Measurements from ENCODE around the gene RAE1. TPM values are rescaled to one million over a fixed set of nuclear protein-coding genes. Genes with fewer than 3 reads are reported as not detected.

The RAE1 gene
- total RNA-seq, 1 experiment from 2014 or later, result 183 TPM

DNA sequence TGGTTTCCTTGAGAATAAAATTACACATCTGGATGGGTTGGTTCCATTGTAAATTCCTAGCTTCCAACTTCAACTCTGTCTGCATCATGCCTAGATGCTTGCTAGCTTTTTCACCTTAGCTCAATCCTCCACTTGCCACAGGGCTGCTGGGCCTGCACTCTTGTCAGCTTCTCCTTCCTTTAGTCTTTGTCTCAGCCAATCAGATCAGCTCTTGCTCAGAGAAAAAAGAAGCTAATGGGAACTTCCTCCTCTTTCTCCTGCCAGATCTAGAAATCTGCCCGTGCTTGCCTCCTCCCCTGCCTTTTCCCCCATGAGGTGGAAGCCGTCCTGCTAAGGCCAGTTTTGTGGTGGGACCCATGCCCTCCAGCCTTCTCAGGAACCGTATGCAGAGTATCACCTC, 18.5 kb downstream of the RAE1 start:
- Histone ChIP-seq H3K27me3 (ENCODE audit: low read length) (no peaks in the 10 kb centered on the region), H3K9me3 (ENCODE audit: low read length) (no peaks in the 10 kb centered on the region), H3F3A (ENCODE audit: low read length, unreplicated experiment) (no peaks in the 10 kb centered on the region), H3K9me2 (replicated peaks; ENCODE audit: low read length) (no peaks in the 10 kb centered on the region), H3K4me2 (ENCODE audit: low read length) (no peak overlapping the region), H3K4me1 (ENCODE audit: insufficient read depth, low read length) (no peaks in the 10 kb centered on the region), H3K4me3 (ENCODE audit: low read length) (no peak overlapping the region), H3K79me2 (ENCODE audit: low read length) (no peaks in the 10 kb centered on the region; the same call in 1 of the 2 replicates), H3K36me3 (ENCODE audit: low read depth, low read length) (peaks cover 92% of the 10 kb centered on the region), H4K20me1 (ENCODE audit: low read length) (no peaks in the 10 kb centered on the region), H3K9ac (ENCODE audit: low read length) (no peak overlapping the region), H2AFZ (ENCODE audit: low read length) (no peak overlapping the region), H3K27ac (ENCODE audit: low read length) (no peak overlapping the region)
- ChIA-PET POLR2A (ENCODE audit: unreplicated experiment) (interaction anchor here (0.6 kb wide), 1 partner anchor 14 kb away, joined by 4 read pairs; no protein-coding TSS in a partner anchor), CTCF (no interaction called here)
- no TSS peak for BruUV-seq (replicated peaks)
- ATAC-seq (no peak), DNase-seq (no peak)
- intact Hi-C loops (cut with micrococcal nuclease), result no loop called here
- TF ChIP-seq CTCF (conservative IDR thresholded peaks at IDR 0.05; ENCODE audit: low read depth, low read length) (no peak), EZH2phosphoT487 (IDR thresholded peaks at IDR 0.05; ENCODE audit: borderline replicate concordance, low read length) (no peak), EZH2 (IDR thresholded peaks at IDR 0.05; ENCODE audit: low read length, unreplicated experiment) (no peak)

DNA sequence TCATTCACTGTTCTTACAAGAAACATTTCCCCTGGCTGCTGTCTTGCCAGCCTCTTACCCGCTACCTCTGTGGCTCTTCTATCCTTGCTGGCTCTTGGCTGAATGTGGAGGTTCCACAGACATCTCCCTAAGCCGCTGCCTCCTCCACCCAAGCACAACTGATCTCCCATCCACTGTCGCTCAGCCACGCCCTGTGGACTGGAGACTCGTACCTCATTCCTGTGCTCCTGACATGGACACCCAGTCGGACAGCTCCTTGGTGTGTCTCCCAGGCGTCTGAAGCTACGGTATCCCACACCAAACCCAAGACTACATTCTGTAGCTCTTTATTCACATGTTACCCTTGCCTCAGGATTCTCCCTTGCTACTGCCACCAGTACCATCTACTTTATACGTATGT, 19.3 kb downstream of the RAE1 start:
- DNase-seq, result no peak
- Histone ChIP-seq H3K36me3 (ENCODE audit: low read depth, low read length) (peaks cover 91% of the 10 kb centered on the region), H3K9me2 (replicated peaks; ENCODE audit: low read length) (no peaks in the 10 kb centered on the region), H3F3A (ENCODE audit: low read length, unreplicated experiment) (no peaks in the 10 kb centered on the region), H3K9ac (ENCODE audit: low read length) (no peak overlapping the region), H3K4me2 (ENCODE audit: low read length) (no peak overlapping the region), H3K79me2 (ENCODE audit: low read length) (no peaks in the 10 kb centered on the region; the same call in 1 of the 2 replicates), H3K4me3 (ENCODE audit: low read length) (no peak overlapping the region), H4K20me1 (ENCODE audit: low read length) (no peaks in the 10 kb centered on the region), H3K27me3 (ENCODE audit: low read length) (no peaks in the 10 kb centered on the region), H3K27ac (ENCODE audit: low read length) (no peak overlapping the region), H3K9me3 (ENCODE audit: low read length) (no peaks in the 10 kb centered on the region), H2AFZ (ENCODE audit: low read length) (no peak overlapping the region), H3K4me1 (ENCODE audit: insufficient read depth, low read length) (no peaks in the 10 kb centered on the region)
- POLR2A ChIA-PET (ENCODE audit: unreplicated experiment), result no interaction called here
- CTCF ChIA-PET, result no interaction called here
- ATAC-seq, result no peak
- BruUV-seq (replicated peaks), result no TSS peak
- no peak for TF ChIP-seq CTCF (conservative IDR thresholded peaks at IDR 0.05; ENCODE audit: low read depth, low read length)
- intact Hi-C loops (cut with micrococcal nuclease), result no loop called here

GRCh38 chr20:57371363-57371762, 20.3 kb downstream of the RAE1 start:
- no peak overlapping the region for H3K27ac ChIP-seq (ENCODE audit: low read length)
- intact Hi-C loops (cut with micrococcal nuclease), result no loop called here
- H3K4me2 ChIP-seq (ENCODE audit: low read length), result no peak overlapping the region
- H3K4me3 ChIP-seq (ENCODE audit: low read length), result no peak overlapping the region
- H4K20me1 ChIP-seq (ENCODE audit: low read length), result no peaks in the 10 kb centered on the region
- no peaks in the 10 kb centered on the region for H3K27me3 ChIP-seq (ENCODE audit: low read length)
- BruUV-seq (replicated peaks), result no TSS peak
- ATAC-seq, result no peak
- no peaks in the 10 kb centered on the region for H3K79me2 ChIP-seq (ENCODE audit: low read length)
- peaks cover 90% of the 10 kb centered on the region for H3K36me3 ChIP-seq (ENCODE audit: low read depth, low read length)
- H2AFZ ChIP-seq (ENCODE audit: low read length), result no peak overlapping the region
- H3K9me3 ChIP-seq (ENCODE audit: low read length), result no peaks in the 10 kb centered on the region
- no peak overlapping the region for H3K9ac ChIP-seq (ENCODE audit: low read length)
- DNase-seq, result no peak
- TF ChIP-seq CTCF (conservative IDR thresholded peaks at IDR 0.05; ENCODE audit: low read depth, low read length) (no peak), EZH2phosphoT487 (IDR thresholded peaks at IDR 0.05; ENCODE audit: borderline replicate concordance, low read length) (no peak), EZH2 (IDR thresholded peaks at IDR 0.05; ENCODE audit: low read length, unreplicated experiment) (no peak)
- ChIA-PET POLR2A (ENCODE audit: unreplicated experiment) (no interaction called here), CTCF (no interaction called here)
- no peaks in the 10 kb centered on the region for H3K4me1 ChIP-seq (ENCODE audit: insufficient read depth, low read length)
- H3F3A ChIP-seq (ENCODE audit: low read length, unreplicated experiment), result no peaks in the 10 kb centered on the region
- no peaks in the 10 kb centered on the region for H3K9me2 ChIP-seq (replicated peaks; ENCODE audit: low read length)

Data from PC-3 (cell line).